CD4-positive, CD25-positive, alpha-beta regulatory T cell (primary cell): ENCODE data around the gene ORM1. TPM values are rescaled to one million over a fixed set of nuclear protein-coding genes. Genes with fewer than 3 reads are reported as not detected.

Source experiments
- ATAC-seq, 2 donors: fragments of 150-1000 bp; cut with Tn5 transposase; one replicate each; pipeline ENCODE4 v1.10.0; 2021; ENCODE audit warnings: low read depth in 2 of 2, moderate number of reproducible peaks in 2 of 2, moderate library complexity in 1 of 2
- DNase-seq, 3 donors: peaks; one replicate each; pipeline versions ENCODE4 v3.0.0 to v3.0.0-alpha.2; 2012 to 2022; ENCODE audit warnings: mixed read lengths in 1 of 3
- H3K27ac ChIP-seq: one replicate; pipeline ENCODE4 v1.7.0; 2013; ENCODE audit warnings: mild to moderate bottlenecking, low read length; ENCODE audit not compliant: insufficient read depth, poor library complexity, severe bottlenecking
- H3K27me3 ChIP-seq: one replicate; pipeline ENCODE4 v1.7.0; 2013; ENCODE audit warnings: low read length; ENCODE audit not compliant: control insufficient read depth, insufficient read depth
- H3K36me3 ChIP-seq: one replicate; pipeline ENCODE4 v1.7.0; 2013; ENCODE audit warnings: mild to moderate bottlenecking, low read length, moderate library complexity; ENCODE audit not compliant: control insufficient read depth, insufficient read depth
- H3K4me1 ChIP-seq: 2 replicates; pipeline ENCODE4 v1.7.0; 2013; ENCODE audit warnings: mild to moderate bottlenecking, low read length; ENCODE audit not compliant: insufficient read depth, control insufficient read depth, poor library complexity, severe bottlenecking
- H3K4me3 ChIP-seq: one replicate; pipeline ENCODE4 v1.7.0; 2013; ENCODE audit warnings: low read depth, mild to moderate bottlenecking, low read length, moderate library complexity
- H3K9me3 ChIP-seq, 2 experiments: 1 replicate in 1 of 2; 2 replicates in 1 of 2; pipeline ENCODE4 v1.7.0; 2013; ENCODE audit warnings: low read length in 2 of 2, mild to moderate bottlenecking in 1 of 2, moderate library complexity in 1 of 2; ENCODE audit not compliant: control insufficient read depth in 2 of 2
- H3K27ac Mint-ChIP-seq, 3 donors: one replicate each; pipeline ENCODE4 v1.8.0; 2020 to 2022; ENCODE audit warnings: mild to moderate bottlenecking in 3 of 3, mixed read lengths in 3 of 3, moderate library complexity in 2 of 3
- H3K27me3 Mint-ChIP-seq: one replicate; pipeline ENCODE4 v1.8.0; 2022; ENCODE audit warnings: mild to moderate bottlenecking, mixed read lengths
- H3K36me3 Mint-ChIP-seq: one replicate; pipeline ENCODE4 v1.8.0; 2020; ENCODE audit warnings: mixed read lengths
- H3K4me1 Mint-ChIP-seq, 4 donors: one replicate each; pipeline ENCODE4 v1.8.0; 2020 to 2022; ENCODE audit warnings: mixed read lengths in 4 of 4, mild to moderate bottlenecking in 1 of 4
- H3K4me3 Mint-ChIP-seq, 4 donors: one replicate each; pipeline ENCODE4 v1.8.0; 2020 to 2022; ENCODE audit warnings: mild to moderate bottlenecking in 4 of 4, mixed read lengths in 4 of 4, moderate library complexity in 3 of 4
- H3K9me3 Mint-ChIP-seq, 7 donors: one replicate each; pipeline ENCODE4 v1.8.0; 2020 to 2022; ENCODE audit warnings: mixed read lengths in 7 of 7, mild to moderate bottlenecking in 3 of 7, moderate library complexity in 2 of 7
- polyA plus RNA-seq, 4 donors: library from polyadenylated mRNA; unstranded; fragments of 300-500 nt; fragmentation: Illumina TruSeq; gene quantifications; one replicate each; pipeline ENCODE4 v1.2.3, GENCODE V29; 2021
- total RNA-seq: library from RNA; stranded (reverse); gene quantifications from one replicate; pipeline ENCODE4 v1.2.3, GENCODE V29; 2022

The ORM1 gene
- total and polyA plus RNA-seq, 5 donors from 2014 or later, result not detected

- Histone ChIP-seq H3K9me3 (no peaks in the 10 kb centered on the region), H3K4me3 (peak overlapping the region; percentile 47), H3K27ac (peak overlapping the region; percentile 98), H3K4me1 (peaks cover 97% of the 10 kb centered on the region), H3K36me3 (peaks cover 72% of the 10 kb centered on the region), H3K27me3 (no peaks in the 10 kb centered on the region)
- DNase-seq (no peak), ATAC-seq (no peak)
- H3K4me1 Mint-ChIP-seq, result peaks cover 18 to 94% (median 65%) of the 10 kb centered on the region in 4 donors
- no peaks in the 10 kb centered on the region for H3K9me3 Mint-ChIP-seq
- peaks cover 59% of the 10 kb centered on the region for H3K36me3 Mint-ChIP-seq
- H3K27me3 Mint-ChIP-seq, result no peaks in the 10 kb centered on the region
- peak overlapping the region; percentile 37 to 89 (median 68) for H3K4me3 Mint-ChIP-seq
- H3K27ac Mint-ChIP-seq, result peak overlapping the region; percentile 78 to 92 (median 84)
Measured at GRCh38 chr9:114374936-114375335, 52.0 kb downstream of the ORM1 start.

- Mint-ChIP-seq H3K4me3 (peak overlapping the region; percentile 37 to 89 (median 68)), H3K36me3 (peaks cover 62% of the 10 kb centered on the region), H3K4me1 (peaks cover 18 to 93% (median 69%) of the 10 kb centered on the region in 4 donors), H3K27ac (peak overlapping the region; percentile 78 to 92 (median 84)), H3K27me3 (no peaks in the 10 kb centered on the region), H3K9me3 (no peaks in the 10 kb centered on the region)
- ATAC-seq (no peak), DNase-seq (no peak)
- Histone ChIP-seq H3K27ac (peak overlapping the region; percentile 98), H3K27me3 (no peaks in the 10 kb centered on the region), H3K4me1 (peaks cover 97% of the 10 kb centered on the region), H3K9me3 (no peaks in the 10 kb centered on the region), H3K36me3 (peaks cover 72% of the 10 kb centered on the region), H3K4me3 (peak overlapping the region; percentile 47)
Measured at GRCh38 chr9:114375386-114376175, 52.7 kb downstream of the ORM1 start.

Other genes starting within 250 kb of the ORM1 start
- gene AMBP, start 244.8 kb upstream of the ORM1 start, total RNA-seq, result not detected
- gene AMBP, start 244.8 kb upstream of the ORM1 start, polyA plus RNA-seq, result not detected
- not detected for gene KIF12, start 223.8 kb upstream of the ORM1 start, total RNA-seq
- not detected for gene KIF12, start 223.8 kb upstream of the ORM1 start, polyA plus RNA-seq
- 0.30 TPM for gene COL27A1, start 167.6 kb upstream of the ORM1 start, total RNA-seq
- gene COL27A1, start 167.6 kb upstream of the ORM1 start, polyA plus RNA-seq, result not detected
- not detected for gene ORM2, start 6.8 kb downstream of the ORM1 start, total RNA-seq
- not detected for gene ORM2, start 6.8 kb downstream of the ORM1 start, polyA plus RNA-seq
- gene AKNA, start 64.9 kb downstream of the ORM1 start, total RNA-seq, result 381 TPM
- 10 to 100 TPM; 11.9 to 16.6 (median 14.5) TPM for gene AKNA, start 64.9 kb downstream of the ORM1 start, polyA plus RNA-seq
- 24.2 TPM for gene WHRN, start 182.4 kb downstream of the ORM1 start, total RNA-seq
- 1 to 10 TPM in 3 of 4 donors, under 1 TPM in 1; 1.00 to 1.5 (median 1.4) TPM for gene WHRN, start 182.4 kb downstream of the ORM1 start, polyA plus RNA-seq